ENCODE measurements around the gene INPP5F.

Gene INPP5F

GRCh38 chr10:119803264-119803663 is 77.4 kb downstream of the INPP5F start:
- H3K27me3 ChIP-seq (ENCODE audit: insufficient read depth, insufficient read length): no peaks in the 10 kb centered on the region
- no peak overlapping the region for H3K4me3 ChIP-seq (ENCODE audit: insufficient read length, low read depth)
- H3K9me3 ChIP-seq (ENCODE audit: insufficient read depth, low read length): no peaks in the 10 kb centered on the region
- TF ChIP-seq ZNF274 (IDR thresholded peaks at IDR 0.05; ENCODE audit: low read depth, low read length): no peak
- TF ChIP-seq YY1 (IDR thresholded peaks at IDR 0.05; ENCODE audit: insufficient read depth, insufficient read length): no peak
- no peak for TF ChIP-seq SUZ12 (IDR thresholded peaks at IDR 0.05; ENCODE audit: extremely low read depth, insufficient read depth, insufficient read length)
- no peak for DNase-seq (ENCODE audit: low read depth, low spot score)
- no peak overlapping the region for H3K9ac ChIP-seq (ENCODE audit: insufficient read length, low read depth)
- H3K36me3 ChIP-seq (ENCODE audit: insufficient read depth, insufficient read length, low read length): peaks cover 15% of the 10 kb centered on the region
- no peaks in the 10 kb centered on the region for H3K4me1 ChIP-seq (ENCODE audit: insufficient read depth, insufficient read length)

GRCh38 chr10:119805702-119806230 is 79.9 kb downstream of the INPP5F start:
- no peak overlapping the region for H3K9ac ChIP-seq (ENCODE audit: insufficient read length, low read depth)

GRCh38 chr10:119806334-119807130 is 80.7 kb downstream of the INPP5F start:
- H3K4me3 ChIP-seq (ENCODE audit: insufficient read length, low read depth): no peak overlapping the region
- H3K27me3 ChIP-seq (ENCODE audit: insufficient read depth, insufficient read length): no peaks in the 10 kb centered on the region
- TF ChIP-seq ZNF274 (IDR thresholded peaks at IDR 0.05; ENCODE audit: low read depth, low read length) (no peak), SUZ12 (IDR thresholded peaks at IDR 0.05; ENCODE audit: extremely low read depth, insufficient read depth, insufficient read length) (no peak), YY1 (IDR thresholded peaks at IDR 0.05; ENCODE audit: insufficient read depth, insufficient read length) (no peak)
- H3K9me3 ChIP-seq (ENCODE audit: insufficient read depth, low read length): no peaks in the 10 kb centered on the region
- no peak overlapping the region for H3K9ac ChIP-seq (ENCODE audit: insufficient read length, low read depth)
- no peak for DNase-seq (ENCODE audit: low read depth, low spot score)
- H3K36me3 ChIP-seq (ENCODE audit: insufficient read depth, insufficient read length, low read length): peaks cover 18% of the 10 kb centered on the region
- H3K4me1 ChIP-seq (ENCODE audit: insufficient read depth, insufficient read length): no peaks in the 10 kb centered on the region

More at GRCh38 chr10:119805702-119806230, 79.9 kb downstream of the INPP5F start:
- Histone ChIP-seq H3K4me3 (ENCODE audit: insufficient read length, low read depth) (no peak overlapping the region), H3K36me3 (ENCODE audit: insufficient read depth, insufficient read length, low read length) (peaks cover 15% of the 10 kb centered on the region), H3K27me3 (ENCODE audit: insufficient read depth, insufficient read length) (no peaks in the 10 kb centered on the region), H3K9me3 (ENCODE audit: insufficient read depth, low read length) (no peaks in the 10 kb centered on the region), H3K4me1 (ENCODE audit: insufficient read depth, insufficient read length) (no peaks in the 10 kb centered on the region)
- no peak for DNase-seq (ENCODE audit: low read depth, low spot score)
- TF ChIP-seq YY1 (IDR thresholded peaks at IDR 0.05; ENCODE audit: insufficient read depth, insufficient read length) (no peak), ZNF274 (IDR thresholded peaks at IDR 0.05; ENCODE audit: low read depth, low read length) (no peak)

- DNase-seq (ENCODE audit: low read depth, low spot score): no peak
- no peak overlapping the region for H3K4me3 ChIP-seq (ENCODE audit: insufficient read length, low read depth)
- H3K36me3 ChIP-seq (ENCODE audit: insufficient read depth, insufficient read length, low read length): peaks cover 22% of the 10 kb centered on the region
- no peak overlapping the region for H3K9ac ChIP-seq (ENCODE audit: insufficient read length, low read depth)
- no peaks in the 10 kb centered on the region for H3K27me3 ChIP-seq (ENCODE audit: insufficient read depth, insufficient read length)
- H3K4me1 ChIP-seq (ENCODE audit: insufficient read depth, insufficient read length): no peaks in the 10 kb centered on the region
- TF ChIP-seq SUZ12 (IDR thresholded peaks at IDR 0.05; ENCODE audit: extremely low read depth, insufficient read depth, insufficient read length) (no peak), YY1 (IDR thresholded peaks at IDR 0.05; ENCODE audit: insufficient read depth, insufficient read length) (no peak), ZNF274 (IDR thresholded peaks at IDR 0.05; ENCODE audit: low read depth, low read length) (no peak)
- no peaks in the 10 kb centered on the region for H3K9me3 ChIP-seq (ENCODE audit: insufficient read depth, low read length)
Measured at GRCh38 chr10:119807960-119808697, 82.3 kb downstream of the INPP5F start.

- TF ChIP-seq YY1 (IDR thresholded peaks at IDR 0.05; ENCODE audit: insufficient read depth, insufficient read length) (no peak), ZNF274 (IDR thresholded peaks at IDR 0.05; ENCODE audit: low read depth, low read length) (no peak)
- no peak for DNase-seq (ENCODE audit: low read depth, low spot score)
- H3K36me3 ChIP-seq (ENCODE audit: insufficient read depth, insufficient read length, low read length): peaks cover 15% of the 10 kb centered on the region
- no peak overlapping the region for H3K9ac ChIP-seq (ENCODE audit: insufficient read length, low read depth)
- H3K4me1 ChIP-seq (ENCODE audit: insufficient read depth, insufficient read length): no peaks in the 10 kb centered on the region
- H3K4me3 ChIP-seq (ENCODE audit: insufficient read length, low read depth): no peak overlapping the region
- H3K27me3 ChIP-seq (ENCODE audit: insufficient read depth, insufficient read length): no peaks in the 10 kb centered on the region
- no peaks in the 10 kb centered on the region for H3K9me3 ChIP-seq (ENCODE audit: insufficient read depth, low read length)
Measured at GRCh38 chr10:119811122-119811521, 85.3 kb downstream of the INPP5F start.

- no peaks in the 10 kb centered on the region for H3K9me3 ChIP-seq (ENCODE audit: insufficient read depth, low read length)
- H3K4me1 ChIP-seq (ENCODE audit: insufficient read depth, insufficient read length): no peaks in the 10 kb centered on the region
- no peaks in the 10 kb centered on the region for H3K27me3 ChIP-seq (ENCODE audit: insufficient read depth, insufficient read length)
- H3K9ac ChIP-seq (ENCODE audit: insufficient read length, low read depth): no peak overlapping the region
- DNase-seq (ENCODE audit: low read depth, low spot score): no peak
- TF ChIP-seq SUZ12 (IDR thresholded peaks at IDR 0.05; ENCODE audit: extremely low read depth, insufficient read depth, insufficient read length) (no peak), YY1 (IDR thresholded peaks at IDR 0.05; ENCODE audit: insufficient read depth, insufficient read length) (no peak), ZNF274 (IDR thresholded peaks at IDR 0.05; ENCODE audit: low read depth, low read length) (no peak)
- H3K4me3 ChIP-seq (ENCODE audit: insufficient read length, low read depth): no peak overlapping the region
- H3K36me3 ChIP-seq (ENCODE audit: insufficient read depth, insufficient read length, low read length): peaks cover 15% of the 10 kb centered on the region
Measured at GRCh38 chr10:119812684-119813083, 86.8 kb downstream of the INPP5F start.

- DNase-seq (ENCODE audit: low read depth, low spot score): no peak
- Histone ChIP-seq H3K9ac (ENCODE audit: insufficient read length, low read depth) (no peak overlapping the region), H3K9me3 (ENCODE audit: insufficient read depth, low read length) (peaks cover 5% of the 10 kb centered on the region; the same call in 1 of the 2 replicates), H3K36me3 (ENCODE audit: insufficient read depth, insufficient read length, low read length) (peaks cover 15% of the 10 kb centered on the region), H3K27me3 (ENCODE audit: insufficient read depth, insufficient read length) (no peaks in the 10 kb centered on the region), H3K4me1 (ENCODE audit: insufficient read depth, insufficient read length) (no peaks in the 10 kb centered on the region), H3K4me3 (ENCODE audit: insufficient read length, low read depth) (no peak overlapping the region)
- TF ChIP-seq ZNF274 (IDR thresholded peaks at IDR 0.05; ENCODE audit: low read depth, low read length): no peak
- no peak for TF ChIP-seq SUZ12 (IDR thresholded peaks at IDR 0.05; ENCODE audit: extremely low read depth, insufficient read depth, insufficient read length)
- no peak for TF ChIP-seq YY1 (IDR thresholded peaks at IDR 0.05; ENCODE audit: insufficient read depth, insufficient read length)
Measured at GRCh38 chr10:119815671-119816070, 89.8 kb downstream of the INPP5F start.

All from NT2/D1 (cell line).